HEK293 (cell line): Measurements from ENCODE around the gene EIF3M.

Experiments
- CTCF ChIA-PET: fragments of 350-600 bp; formaldehyde crosslinking; extraction: SDS; loops from one replicate; lab custom pipeline; 2021; ENCODE audit warnings: antibody characterized with exemption; lab: Yijun Ruan, JAX
- POLR2A ChIA-PET: fragments of 300-600 bp; formaldehyde crosslinking; extraction: SDS; loops from one replicate; lab custom pipeline; 2020; ENCODE audit warnings: antibody characterized with exemption, inconsistent platforms; lab: Yijun Ruan, JAX
- H3K27ac ChIP-seq: fragments of 200-500 bp; sonication (Bioruptor generic); 2 replicates; pipeline ENCODE4 v1.5.1; 2014; ENCODE audit warnings: low read depth, low read length, control low read depth, inconsistent platforms; ENCODE audit errors: extremely low read depth
- H3K36me3 ChIP-seq, 2 experiments: fragments of 200-500 bp in 1 of 2; sonication (Bioruptor generic) in 1 of 2; 1 replicate in 1 of 2; 2 replicates in 1 of 2; pipeline ENCODE4 v1.5.1; 2014 to 2017; ENCODE audit warnings: inconsistent platforms in 2 of 2, low read length in 2 of 2; ENCODE audit not compliant: control insufficient read depth in 2 of 2, insufficient read depth in 1 of 2
- H3K4me1 ChIP-seq: fragments of 200-500 bp; sonication (Bioruptor generic); 2 replicates; pipeline ENCODE4 v1.5.1; 2014; ENCODE audit warnings: mild to moderate bottlenecking, low read length, inconsistent platforms; ENCODE audit not compliant: control insufficient read depth, insufficient read depth
- H3K4me3 ChIP-seq: 2 replicates; pipeline ENCODE4 v1.5.1; 2011; ENCODE audit warnings: low read depth, mild to moderate bottlenecking, control low read depth, low read length, moderate library complexity
- H3K9me3 ChIP-seq: fragments of 200-500 bp; sonication (Bioruptor generic); 2 replicates; pipeline ENCODE4 v1.5.1; 2014; ENCODE audit warnings: low read depth, low read length, inconsistent platforms; ENCODE audit not compliant: control insufficient read depth, insufficient read depth
- BCL11B ChIP-seq: fragments of 450-650 bp; formaldehyde crosslinking; IDR thresholded peaks from 2 replicates; pipeline ENCODE4 v1.5.1; 2016; ENCODE audit warnings: low read depth, missing biosample characterization, missing genetic modification characterization
- GLI2 ChIP-seq: fragments of 450-650 bp; formaldehyde crosslinking; IDR thresholded peaks from 2 replicates; pipeline ENCODE4; 2017; ENCODE audit warnings: missing biosample characterization, missing genetic modification characterization, low read depth, borderline replicate concordance
- MYNN ChIP-seq: fragments of 450-650 bp; formaldehyde crosslinking; IDR thresholded peaks from 2 replicates; pipeline ENCODE4 v1.5.1; 2016; ENCODE audit warnings: missing biosample characterization, missing genetic modification characterization, borderline replicate concordance
- OSR2 ChIP-seq: fragments of 450-650 bp; formaldehyde crosslinking; IDR thresholded peaks from 2 replicates; pipeline ENCODE4 v1.5.1; 2016; ENCODE audit warnings: missing biosample characterization, missing genetic modification characterization
- TCF7L2 ChIP-seq: IDR thresholded peaks from 2 replicates; pipeline ENCODE4 v1.6.1; 2011; ENCODE audit warnings: low read depth, mild to moderate bottlenecking, inconsistent platforms, low read length, moderate library complexity, borderline replicate concordance
- ZEB2 ChIP-seq: fragments of 450-650 bp; formaldehyde crosslinking; IDR thresholded peaks from 2 replicates; pipeline ENCODE4 v1.5.1; 2016; ENCODE audit warnings: missing biosample characterization, missing genetic modification characterization
- ZNF138 ChIP-seq: fragments of 450-650 bp; formaldehyde crosslinking; IDR thresholded peaks from 2 replicates; pipeline ENCODE4 v1.5.1; 2016; ENCODE audit warnings: missing biosample characterization, missing genetic modification characterization, borderline replicate concordance
- ZNF146 ChIP-seq: fragments of 450-650 bp; formaldehyde crosslinking; IDR thresholded peaks from 2 replicates; pipeline ENCODE4 v1.5.1; 2016; ENCODE audit warnings: missing biosample characterization, missing genetic modification characterization
- ZNF16 ChIP-seq: fragments of 450-650 bp; formaldehyde crosslinking; IDR thresholded peaks from 2 replicates; pipeline ENCODE4 v1.5.1; 2016; ENCODE audit warnings: low read depth, missing biosample characterization, missing genetic modification characterization
- ZNF174 ChIP-seq: fragments of 450-650 bp; formaldehyde crosslinking; IDR thresholded peaks from 2 replicates; pipeline ENCODE4 v1.5.0; 2017; ENCODE audit warnings: missing biosample characterization, mild to moderate bottlenecking, missing genetic modification characterization
- ZNF175 ChIP-seq: fragments of 450-650 bp; formaldehyde crosslinking; IDR thresholded peaks from 2 replicates; pipeline ENCODE4 v1.5.1; 2016; ENCODE audit warnings: missing biosample characterization, missing genetic modification characterization
- ZNF23 ChIP-seq: fragments of 450-650 bp; formaldehyde crosslinking; IDR thresholded peaks from 2 replicates; pipeline ENCODE4 v1.5.1; 2016; ENCODE audit warnings: missing biosample characterization, missing genetic modification characterization, borderline replicate concordance
- ZNF26 ChIP-seq: fragments of 450-650 bp; formaldehyde crosslinking; IDR thresholded peaks from 2 replicates; pipeline ENCODE4 v1.5.1; 2016; ENCODE audit warnings: missing biosample characterization, missing genetic modification characterization
- ZNF426 ChIP-seq: fragments of 450-650 bp; formaldehyde crosslinking; IDR thresholded peaks from 2 replicates; pipeline ENCODE4 v1.5.1; 2017; ENCODE audit warnings: missing biosample characterization, missing genetic modification characterization, mild to moderate bottlenecking, inconsistent platforms, moderate library complexity
- ZNF433 ChIP-seq: fragments of 450-650 bp; formaldehyde crosslinking; IDR thresholded peaks from 2 replicates; pipeline ENCODE4 v1.5.1; 2016; ENCODE audit warnings: missing biosample characterization, missing genetic modification characterization, low read depth
- ZNF585B ChIP-seq: fragments of 450-650 bp; formaldehyde crosslinking; IDR thresholded peaks from 2 replicates; pipeline ENCODE4 v1.5.1; 2016; ENCODE audit warnings: missing biosample characterization, missing genetic modification characterization
- ZNF791 ChIP-seq: fragments of 450-650 bp; formaldehyde crosslinking; IDR thresholded peaks from 2 replicates; pipeline ENCODE4 v1.5.1; 2016; ENCODE audit warnings: missing biosample characterization, missing genetic modification characterization
- TF ChIP-seq, protein P1 (sequence below): fragments of 450-650 bp; formaldehyde crosslinking; IDR thresholded peaks from 2 replicates; pipeline ENCODE4 v1.5.1; 2016; ENCODE audit warnings: missing biosample characterization, missing genetic modification characterization
- TF ChIP-seq, protein P2 (sequence below): fragments of 450-650 bp; formaldehyde crosslinking; IDR thresholded peaks from 2 replicates; pipeline ENCODE4 v1.5.1; 2017; ENCODE audit warnings: missing biosample characterization, missing genetic modification characterization
- TF ChIP-seq, protein P3 (sequence below): fragments of 450-650 bp; formaldehyde crosslinking; IDR thresholded peaks from 2 replicates; pipeline ENCODE4 v1.5.1; 2016; ENCODE audit warnings: missing biosample characterization, missing genetic modification characterization
- TF ChIP-seq, protein P4 (sequence below): fragments of 450-650 bp; formaldehyde crosslinking; IDR thresholded peaks from 2 replicates; pipeline ENCODE4 v1.5.1; 2017; ENCODE audit warnings: missing biosample characterization, missing genetic modification characterization

EIF3M gene

DNA sequence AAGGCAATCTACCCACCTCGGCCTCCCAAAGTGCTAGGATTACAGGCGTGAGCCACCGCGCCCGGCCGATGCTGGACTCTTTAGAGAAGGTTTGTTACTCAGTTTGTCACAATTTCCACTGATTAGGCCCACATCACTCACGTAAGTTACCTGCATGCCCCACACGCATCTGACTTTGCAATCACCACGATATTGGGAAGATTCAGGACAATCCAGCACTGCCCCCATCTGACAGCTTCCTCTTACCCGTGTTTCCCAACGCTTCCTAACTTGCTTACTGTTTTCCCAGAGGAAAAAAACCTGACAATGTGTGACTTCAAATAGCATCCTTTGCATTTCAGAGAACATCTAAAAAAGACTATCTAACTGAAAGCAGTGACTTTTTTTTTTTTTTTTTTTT is 21.8 kb upstream of the EIF3M start:
- CTCF ChIA-PET, result interaction anchor here (1.1 kb wide), 1 partner anchor 176 kb away, joined by 3 read pairs; no protein-coding TSS in a partner anchor
- TF ChIP-seq, protein P1, sequence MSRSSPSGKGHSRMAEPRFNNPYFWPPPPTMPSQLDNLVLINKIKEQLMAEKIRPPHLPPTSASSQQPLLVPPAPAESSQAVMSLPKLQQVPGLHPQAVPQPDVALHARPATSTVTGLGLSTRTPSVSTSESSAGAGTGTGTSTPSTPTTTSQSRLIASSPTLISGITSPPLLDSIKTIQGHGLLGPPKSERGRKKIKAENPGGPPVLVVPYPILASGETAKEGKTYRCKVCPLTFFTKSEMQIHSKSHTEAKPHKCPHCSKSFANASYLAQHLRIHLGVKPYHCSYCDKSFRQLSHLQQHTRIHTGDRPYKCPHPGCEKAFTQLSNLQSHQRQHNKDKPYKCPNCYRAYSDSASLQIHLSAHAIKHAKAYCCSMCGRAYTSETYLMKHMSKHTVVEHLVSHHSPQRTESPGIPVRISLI, result peak; percentile 49; the same call in 1 of the 2 replicates
- no peak for TF ChIP-seq ZNF585B (tag by site-specific recombination)
- POLR2A ChIA-PET, result no interaction called here
- H3K36me3 ChIP-seq, result no peaks in the 10 kb centered on the region
- H3K4me3 ChIP-seq, result no peak overlapping the region
- H3K27ac ChIP-seq, result no peak overlapping the region
- no peaks in the 10 kb centered on the region for H3K9me3 ChIP-seq
- 0 out of 2 replicates have a peak, but pooled peaks cover 4% of the 10 kb centered on the region for H3K4me1 ChIP-seq

GRCh38 chr11:32562839-32563599 is 20.6 kb upstream of the EIF3M start:
- Histone ChIP-seq H3K9me3 (no peaks in the 10 kb centered on the region), H3K4me3 (no peak overlapping the region), H3K36me3 (no peaks in the 10 kb centered on the region), H3K27ac (no peak overlapping the region), H3K4me1 (0 out of 2 replicates have a peak, but pooled peaks cover 4% of the 10 kb centered on the region)
- CTCF ChIA-PET, result interaction anchor here (0.6 kb wide), 1 partner anchor 19 kb away, joined by 3 read pairs; no protein-coding TSS in a partner anchor
- POLR2A ChIA-PET, result no interaction called here
- TF ChIP-seq BCL11B (tag by site-specific recombination) (no peak), ZNF433 (tag by site-specific recombination) (no peak), ZNF146 (tag by site-specific recombination) (no peak), ZNF26 (tag by site-specific recombination) (no peak), ZNF16 (no peak), MYNN (no peak), ZNF426 (tag by site-specific recombination) (no peak), ZNF23 (tag by site-specific recombination) (no peak), TCF7L2 (peak; percentile 62; the same call in 1 of the 2 replicates), ZEB2 (0 out of 2 replicates have a peak, but pooled peaks have one; percentile 38), ZNF175 (tag by site-specific recombination) (no peak), OSR2 (peak; percentile 82), ZNF791 (tag by site-specific recombination) (no peak), ZNF138 (no peak), GLI2 (tag by site-specific recombination) (peak; percentile 33; the same call in 1 of the 2 replicates), ZNF174 (tag by site-specific recombination) (no peak)
- TF ChIP-seq, protein P2, sequence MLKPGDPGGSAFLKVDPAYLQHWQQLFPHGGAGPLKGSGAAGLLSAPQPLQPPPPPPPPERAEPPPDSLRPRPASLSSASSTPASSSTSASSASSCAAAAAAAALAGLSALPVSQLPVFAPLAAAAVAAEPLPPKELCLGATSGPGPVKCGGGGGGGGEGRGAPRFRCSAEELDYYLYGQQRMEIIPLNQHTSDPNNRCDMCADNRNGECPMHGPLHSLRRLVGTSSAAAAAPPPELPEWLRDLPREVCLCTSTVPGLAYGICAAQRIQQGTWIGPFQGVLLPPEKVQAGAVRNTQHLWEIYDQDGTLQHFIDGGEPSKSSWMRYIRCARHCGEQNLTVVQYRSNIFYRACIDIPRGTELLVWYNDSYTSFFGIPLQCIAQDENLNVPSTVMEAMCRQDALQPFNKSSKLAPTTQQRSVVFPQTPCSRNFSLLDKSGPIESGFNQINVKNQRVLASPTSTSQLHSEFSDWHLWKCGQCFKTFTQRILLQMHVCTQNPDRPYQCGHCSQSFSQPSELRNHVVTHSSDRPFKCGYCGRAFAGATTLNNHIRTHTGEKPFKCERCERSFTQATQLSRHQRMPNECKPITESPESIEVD, result peak; percentile 73
- TF ChIP-seq, protein P3, sequence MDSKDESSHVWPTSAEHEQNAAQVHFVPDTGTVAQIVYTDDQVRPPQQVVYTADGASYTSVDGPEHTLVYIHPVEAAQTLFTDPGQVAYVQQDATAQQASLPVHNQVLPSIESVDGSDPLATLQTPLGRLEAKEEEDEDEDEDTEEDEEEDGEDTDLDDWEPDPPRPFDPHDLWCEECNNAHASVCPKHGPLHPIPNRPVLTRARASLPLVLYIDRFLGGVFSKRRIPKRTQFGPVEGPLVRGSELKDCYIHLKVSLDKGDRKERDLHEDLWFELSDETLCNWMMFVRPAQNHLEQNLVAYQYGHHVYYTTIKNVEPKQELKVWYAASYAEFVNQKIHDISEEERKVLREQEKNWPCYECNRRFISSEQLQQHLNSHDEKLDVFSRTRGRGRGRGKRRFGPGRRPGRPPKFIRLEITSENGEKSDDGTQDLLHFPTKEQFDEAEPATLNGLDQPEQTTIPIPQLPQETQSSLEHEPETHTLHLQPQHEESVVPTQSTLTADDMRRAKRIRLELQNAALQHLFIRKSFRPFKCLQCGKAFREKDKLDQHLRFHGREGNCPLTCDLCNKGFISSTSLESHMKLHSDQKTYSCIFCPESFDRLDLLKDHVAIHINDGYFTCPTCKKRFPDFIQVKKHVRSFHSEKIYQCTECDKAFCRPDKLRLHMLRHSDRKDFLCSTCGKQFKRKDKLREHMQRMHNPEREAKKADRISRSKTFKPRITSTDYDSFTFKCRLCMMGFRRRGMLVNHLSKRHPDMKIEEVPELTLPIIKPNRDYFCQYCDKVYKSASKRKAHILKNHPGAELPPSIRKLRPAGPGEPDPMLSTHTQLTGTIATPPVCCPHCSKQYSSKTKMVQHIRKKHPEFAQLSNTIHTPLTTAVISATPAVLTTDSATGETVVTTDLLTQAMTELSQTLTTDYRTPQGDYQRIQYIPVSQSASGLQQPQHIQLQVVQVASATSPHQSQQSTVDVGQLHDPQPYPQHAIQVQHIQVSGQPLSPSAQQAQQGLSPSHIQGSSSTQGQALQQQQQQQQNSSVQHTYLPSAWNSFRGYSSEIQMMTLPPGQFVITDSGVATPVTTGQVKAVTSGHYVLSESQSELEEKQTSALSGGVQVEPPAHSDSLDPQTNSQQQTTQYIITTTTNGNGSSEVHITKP (tag by site-specific recombination), result peak; percentile 86
- TF ChIP-seq, protein P4, sequence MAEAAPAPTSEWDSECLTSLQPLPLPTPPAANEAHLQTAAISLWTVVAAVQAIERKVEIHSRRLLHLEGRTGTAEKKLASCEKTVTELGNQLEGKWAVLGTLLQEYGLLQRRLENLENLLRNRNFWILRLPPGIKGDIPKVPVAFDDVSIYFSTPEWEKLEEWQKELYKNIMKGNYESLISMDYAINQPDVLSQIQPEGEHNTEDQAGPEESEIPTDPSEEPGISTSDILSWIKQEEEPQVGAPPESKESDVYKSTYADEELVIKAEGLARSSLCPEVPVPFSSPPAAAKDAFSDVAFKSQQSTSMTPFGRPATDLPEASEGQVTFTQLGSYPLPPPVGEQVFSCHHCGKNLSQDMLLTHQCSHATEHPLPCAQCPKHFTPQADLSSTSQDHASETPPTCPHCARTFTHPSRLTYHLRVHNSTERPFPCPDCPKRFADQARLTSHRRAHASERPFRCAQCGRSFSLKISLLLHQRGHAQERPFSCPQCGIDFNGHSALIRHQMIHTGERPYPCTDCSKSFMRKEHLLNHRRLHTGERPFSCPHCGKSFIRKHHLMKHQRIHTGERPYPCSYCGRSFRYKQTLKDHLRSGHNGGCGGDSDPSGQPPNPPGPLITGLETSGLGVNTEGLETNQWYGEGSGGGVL (tag by site-specific recombination), result no peak
